ENCODE measurements around the gene EYS.

GRCh38 chr6:63757826-63758225 lies 1949.2 kb downstream of the EYS start:
- no peak for TF ChIP-seq POLR2A (IDR thresholded peaks at IDR 0.05)
- TF ChIP-seq CTCF (IDR thresholded peaks at IDR 0.05): no peak
- no peak for TF ChIP-seq POLR2AphosphoS5 (IDR thresholded peaks at IDR 0.05)
